ENCODE measurements around the gene MAP3K8. TPM values are rescaled to one million over a fixed set of nuclear protein-coding genes. Genes with fewer than 3 reads are reported as not detected.

MAP3K8 gene
- 10 to 100 TPM; 10.2 to 11.7 TPM for total RNA-seq
- polyA plus RNA-seq (2013, experiment 1 of 2): 9.2 TPM
- polyA plus RNA-seq (2013, experiment 2 of 2): 10.8 TPM
- long read RNA-seq, experiment 1, partial matches to known transcripts: 3 of 5 reads
- long read RNA-seq, experiment 1, other reads (novel, unspliced or antisense): 2 of 5 reads
- long read RNA-seq, experiment 2, transcript MAP3K8-207 (8 exons, 2,782 nt): major isoform, 7 of 20 reads
- long read RNA-seq, experiment 2, partial matches to known transcripts: 3 of 20 reads
- long read RNA-seq, experiment 2, other reads (novel, unspliced or antisense): 5 of 20 reads
- long read RNA-seq, experiment 3, transcript MAP3K8-201 (9 exons, 3,096 nt): major isoform, 12 of 38 reads
- long read RNA-seq, experiment 3, transcript MAP3K8-207 (8 exons, 2,782 nt): minor isoform, 6 of 38 reads
- long read RNA-seq, experiment 3, partial matches to known transcripts: 2 of 38 reads
- long read RNA-seq, experiment 3, other reads (novel, unspliced or antisense): 17 of 38 reads
- long read RNA-seq, experiment 4: 0 reads

DNA sequence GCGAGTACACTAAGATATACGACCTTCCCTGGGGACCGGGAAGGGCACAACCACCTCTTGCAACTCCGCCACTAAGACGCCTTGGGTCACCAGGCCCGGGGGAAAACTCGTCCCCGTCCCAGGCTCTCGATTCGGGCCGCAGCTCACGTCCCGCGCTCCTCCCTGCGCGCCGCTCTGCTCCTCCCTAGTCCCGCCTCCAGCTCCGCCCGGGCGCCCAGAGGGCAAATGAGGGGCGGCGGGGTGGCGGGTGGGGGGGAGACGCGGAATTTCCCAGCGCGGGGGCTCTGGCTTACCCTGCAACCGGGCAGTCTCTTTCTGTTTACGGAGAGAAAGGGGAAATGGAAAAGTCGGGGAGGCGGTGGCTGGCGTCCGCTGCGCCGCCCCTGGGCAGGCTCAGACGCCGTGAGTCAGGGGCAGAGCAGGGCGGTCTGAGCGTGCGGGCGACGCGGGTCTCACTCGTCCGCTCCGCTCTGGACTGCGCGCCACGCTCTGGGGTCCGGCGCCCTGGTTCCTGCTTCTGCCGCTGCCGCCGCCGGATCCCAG is at the start of gene MAP3K8:
Gene MAP3K8 (plus strand): TSS at position 455 of the 543 bp plus-strand sequence. CDS start 4,755 bp downstream, outside the sequence.
- H3K27ac ChIP-seq (ENCODE audit: low read depth, low read length): peak within 1 kb of the TSS; percentile 98
- H3K4me1 Mint-ChIP-seq: peaks cover 40% of the 10 kb centered on the region
- peak within 1 kb of the TSS; percentile 92 for H3K9ac ChIP-seq (ENCODE audit: extremely low read depth, low read length, poor library complexity, severe bottlenecking)
- peak within 1 kb of the TSS; percentile 97 for H3K27ac Mint-ChIP-seq
- H3K36me3 ChIP-seq (ENCODE audit: control insufficient read depth, insufficient read depth, low read length): peaks cover 18% of the 10 kb centered on the region
- H3K9me3 ChIP-seq (ENCODE audit: control insufficient read depth, low read length): no peaks in the 10 kb centered on the region
- WGBS, 2 experiments (ENCODE audit: insufficient coverage in 1 of 2, insufficient read length in 1 of 2): 0% methylated on average over 5 to 56 of the region's 56 CpGs
- H3K9me3 Mint-ChIP-seq: no peaks in the 10 kb centered on the region
- H3K27me3 ChIP-seq (ENCODE audit: control insufficient read depth, insufficient read depth, low read length, poor library complexity, severe bottlenecking): no peaks in the 10 kb centered on the region
- peaks cover 7% of the 10 kb centered on the region for H3K36me3 Mint-ChIP-seq (ENCODE audit: low read depth)
- TF ChIP-seq, protein P1, sequence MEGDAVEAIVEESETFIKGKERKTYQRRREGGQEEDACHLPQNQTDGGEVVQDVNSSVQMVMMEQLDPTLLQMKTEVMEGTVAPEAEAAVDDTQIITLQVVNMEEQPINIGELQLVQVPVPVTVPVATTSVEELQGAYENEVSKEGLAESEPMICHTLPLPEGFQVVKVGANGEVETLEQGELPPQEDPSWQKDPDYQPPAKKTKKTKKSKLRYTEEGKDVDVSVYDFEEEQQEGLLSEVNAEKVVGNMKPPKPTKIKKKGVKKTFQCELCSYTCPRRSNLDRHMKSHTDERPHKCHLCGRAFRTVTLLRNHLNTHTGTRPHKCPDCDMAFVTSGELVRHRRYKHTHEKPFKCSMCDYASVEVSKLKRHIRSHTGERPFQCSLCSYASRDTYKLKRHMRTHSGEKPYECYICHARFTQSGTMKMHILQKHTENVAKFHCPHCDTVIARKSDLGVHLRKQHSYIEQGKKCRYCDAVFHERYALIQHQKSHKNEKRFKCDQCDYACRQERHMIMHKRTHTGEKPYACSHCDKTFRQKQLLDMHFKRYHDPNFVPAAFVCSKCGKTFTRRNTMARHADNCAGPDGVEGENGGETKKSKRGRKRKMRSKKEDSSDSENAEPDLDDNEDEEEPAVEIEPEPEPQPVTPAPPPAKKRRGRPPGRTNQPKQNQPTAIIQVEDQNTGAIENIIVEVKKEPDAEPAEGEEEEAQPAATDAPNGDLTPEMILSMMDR (conservative IDR thresholded peaks at IDR 0.05): no peak
- H3K4me1 ChIP-seq (ENCODE audit: control insufficient read depth, insufficient read depth, low read length): peaks cover 10% of the 10 kb centered on the region
- H3K4me3 ChIP-seq (ENCODE audit: low read length): peak within 1 kb of the TSS; percentile 91
- peak; percentile 96 for DNase-seq
- peaks cover 10% of the 10 kb centered on the region for H3K27me3 Mint-ChIP-seq (ENCODE audit: insufficient read depth)
- peak within 1 kb of the TSS; percentile 88 for H3K4me3 Mint-ChIP-seq

DNA sequence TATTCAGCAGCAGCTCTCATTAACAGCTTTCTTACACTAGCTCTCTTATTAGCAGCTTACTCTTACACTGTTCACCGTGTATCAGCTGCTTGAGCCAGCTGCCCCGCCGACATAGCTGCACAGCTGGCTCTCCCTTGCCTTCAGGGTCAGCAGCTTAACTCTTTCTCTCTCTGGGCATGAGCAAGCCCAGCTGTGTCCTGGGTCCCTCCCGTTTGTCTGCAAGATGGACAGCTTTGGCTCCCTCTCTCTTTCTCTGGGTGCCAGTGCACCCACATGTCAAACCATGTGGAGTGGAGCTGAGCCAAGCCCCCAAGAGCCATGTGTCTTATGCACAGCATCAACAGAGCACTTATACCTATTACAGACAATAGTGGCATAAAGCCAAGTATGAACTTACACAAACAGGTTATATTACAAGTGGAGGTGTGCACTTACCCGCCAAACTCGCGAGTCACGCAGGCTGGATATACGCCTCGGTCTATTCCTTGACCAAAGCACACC is 49.2 kb upstream of the MAP3K8 start:
- TF ChIP-seq, protein P1 (conservative IDR thresholded peaks at IDR 0.05): peak; percentile 73
- Mint-ChIP-seq H3K4me1 (peaks cover 5% of the 10 kb centered on the region), H3K27me3 (ENCODE audit: insufficient read depth) (no peaks in the 10 kb centered on the region), H3K36me3 (ENCODE audit: low read depth) (no peaks in the 10 kb centered on the region), H3K4me3 (no peak overlapping the region), H3K27ac (no peak overlapping the region), H3K9me3 (no peaks in the 10 kb centered on the region)
- no peaks in the 10 kb centered on the region for H3K4me1 ChIP-seq (ENCODE audit: control insufficient read depth, insufficient read depth, low read length)
- no peaks in the 10 kb centered on the region for H3K27me3 ChIP-seq (ENCODE audit: control insufficient read depth, insufficient read depth, low read length, poor library complexity, severe bottlenecking)
- H3K9me3 ChIP-seq (ENCODE audit: control insufficient read depth, low read length): no peaks in the 10 kb centered on the region
- H3K9ac ChIP-seq (ENCODE audit: extremely low read depth, low read length, poor library complexity, severe bottlenecking): no peak overlapping the region
- DNase-seq: peak; percentile 78
- no peak overlapping the region for H3K4me3 ChIP-seq (ENCODE audit: low read length)
- no peaks in the 10 kb centered on the region for H3K36me3 ChIP-seq (ENCODE audit: control insufficient read depth, insufficient read depth, low read length)
- H3K27ac ChIP-seq (ENCODE audit: low read depth, low read length): no peak overlapping the region
- WGBS, 2 experiments (ENCODE audit: insufficient coverage in 1 of 2, insufficient read length in 1 of 2): 60 to 77% methylated on average over 10 of the region's 10 CpGs

DNA sequence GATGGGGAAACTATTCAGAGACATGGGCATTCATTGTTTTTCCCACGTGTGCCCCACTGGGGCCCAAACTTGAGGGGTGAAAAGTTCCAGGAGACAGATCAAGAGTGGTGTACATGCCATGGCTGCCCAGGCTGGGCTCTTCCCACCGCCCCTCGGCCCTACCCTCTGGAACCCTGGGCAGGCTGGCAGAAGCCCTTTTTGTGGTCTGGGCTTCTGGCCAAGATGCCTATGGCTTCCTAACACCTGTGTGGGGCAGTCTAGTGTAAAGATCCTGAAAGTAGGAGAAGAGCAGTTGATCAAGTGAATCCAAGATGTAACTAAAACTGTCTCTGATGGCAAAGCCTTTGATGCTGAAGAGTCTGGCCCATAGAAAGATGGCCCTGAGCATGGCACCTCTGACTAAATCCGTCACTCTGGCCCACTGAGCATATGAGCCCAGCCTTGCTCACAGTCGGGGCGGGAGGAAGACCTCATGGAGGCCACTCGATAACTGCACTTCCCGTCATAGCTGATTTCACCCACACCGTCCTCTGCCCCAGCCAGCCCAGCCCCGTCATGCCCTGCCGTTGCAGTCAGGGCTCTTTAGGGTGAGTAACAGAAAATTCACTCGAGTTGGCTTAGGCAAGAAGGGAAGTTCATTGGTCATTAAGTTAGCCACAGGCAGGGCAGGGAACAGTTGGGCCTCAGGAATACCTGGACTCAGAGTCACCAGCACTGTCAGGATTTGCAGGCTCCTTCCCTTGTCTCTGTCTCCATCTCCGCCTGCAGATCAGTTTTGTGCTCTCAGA is 47.0 kb upstream of the MAP3K8 start:
- whole genome bisulfite sequencing, 2 experiments (ENCODE audit: insufficient coverage in 1 of 2, insufficient read length in 1 of 2): 94 to 99% methylated on average over 11 to 13 of the region's 13 CpGs
- no peak overlapping the region for H3K4me3 ChIP-seq (ENCODE audit: low read length)
- H3K9ac ChIP-seq (ENCODE audit: extremely low read depth, low read length, poor library complexity, severe bottlenecking): no peak overlapping the region
- H3K27ac Mint-ChIP-seq: no peak overlapping the region
- H3K4me1 Mint-ChIP-seq: peaks cover 5% of the 10 kb centered on the region
- no peak overlapping the region for H3K4me3 Mint-ChIP-seq
- no peaks in the 10 kb centered on the region for H3K36me3 ChIP-seq (ENCODE audit: control insufficient read depth, insufficient read depth, low read length)
- no peak overlapping the region for H3K27ac ChIP-seq (ENCODE audit: low read depth, low read length)
- no peaks in the 10 kb centered on the region for H3K27me3 ChIP-seq (ENCODE audit: control insufficient read depth, insufficient read depth, low read length, poor library complexity, severe bottlenecking)
- H3K36me3 Mint-ChIP-seq (ENCODE audit: low read depth): no peaks in the 10 kb centered on the region
- no peaks in the 10 kb centered on the region for H3K9me3 Mint-ChIP-seq
- no peaks in the 10 kb centered on the region for H3K9me3 ChIP-seq (ENCODE audit: control insufficient read depth, low read length)
- TF ChIP-seq, protein P1 (conservative IDR thresholded peaks at IDR 0.05): no peak
- no peak for DNase-seq
- no peaks in the 10 kb centered on the region for H3K4me1 ChIP-seq (ENCODE audit: control insufficient read depth, insufficient read depth, low read length)
- H3K27me3 Mint-ChIP-seq (ENCODE audit: insufficient read depth): no peaks in the 10 kb centered on the region
